ENCODE data around the gene COPG2. TPM values are rescaled to one million over a fixed set of nuclear protein-coding genes. Genes with fewer than 3 reads are reported as not detected.

COPG2 gene
- total and polyA plus RNA-seq, 2 experiments from 2014 or later = 4.9 to 66.3 TPM

DNA sequence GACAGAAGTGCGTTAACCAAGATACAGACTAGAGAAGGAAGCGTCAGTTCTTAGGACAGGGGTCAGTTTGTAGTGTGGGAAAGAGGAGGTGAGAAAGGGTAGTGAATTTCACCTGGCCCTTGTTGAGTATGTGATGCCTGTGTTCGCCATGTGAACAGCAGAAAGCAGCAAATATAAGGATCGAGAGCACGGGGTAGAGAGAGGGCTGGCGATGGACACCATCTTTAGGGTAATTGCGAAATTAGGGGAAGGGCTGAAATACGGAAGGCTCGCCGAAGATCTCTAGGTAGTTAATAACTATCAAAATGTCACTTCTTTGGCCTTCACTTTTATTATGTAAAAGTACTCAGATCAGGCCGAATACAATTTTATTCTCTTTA, 182.8 kb downstream of the COPG2 start:
- peak; percentile 7 for ATAC-seq

DNA sequence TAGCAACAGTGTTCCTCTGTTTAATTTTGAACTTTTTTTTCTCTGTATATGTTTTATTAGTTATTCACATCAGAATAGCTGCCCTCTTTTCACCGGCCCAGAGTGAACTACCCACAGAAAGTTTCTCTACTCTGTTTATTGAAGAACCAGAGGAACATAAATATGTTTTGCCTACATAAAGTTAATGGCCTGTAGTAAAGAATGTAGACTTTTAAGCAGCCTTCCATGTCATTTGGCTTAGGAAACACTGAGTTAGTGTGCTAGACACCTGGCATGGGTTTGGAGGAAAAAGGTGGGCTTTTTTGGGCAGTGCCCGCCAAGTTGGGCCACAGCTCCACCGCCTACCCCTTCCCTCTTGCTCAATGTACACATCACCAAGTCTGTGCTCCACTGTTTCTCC, 185.5 kb downstream of the COPG2 start:
- TF ChIP-seq REST (IDR thresholded peaks at IDR 0.05; ENCODE audit: unreplicated experiment) (no peak), NANOG (IDR thresholded peaks at IDR 0.05; ENCODE audit: borderline replicate concordance) (no peak)
- peaks cover 9% of the 10 kb centered on the region for H3K27me3 Mint-ChIP-seq (ENCODE audit: insufficient read depth, low read depth, poor library complexity)
- DNase-seq (ENCODE audit: low spot score) = no peak

More for the DNA sequence above, 182.8 kb downstream of the COPG2 start:
- H3K9me2 ChIP-seq (ENCODE audit: insufficient read depth) = peaks cover 6% of the 10 kb centered on the region; the same call in 1 of the 2 replicates
- no peaks in the 10 kb centered on the region; the same call in 2 of the 3 replicates for H3K9me3 Mint-ChIP-seq
- H3K4me1 Mint-ChIP-seq = peaks cover 36% of the 10 kb centered on the region
- H3K27me3 Mint-ChIP-seq (ENCODE audit: insufficient read depth, low read depth, poor library complexity) = peaks cover 9% of the 10 kb centered on the region
- no peak overlapping the region; the same call in 1 of the 2 replicates for H3K27ac Mint-ChIP-seq
- H3K4me2 ChIP-seq = peak overlapping the region; percentile 88; the same call in 1 of the 2 replicates
- peak overlapping the region; percentile 89 for H2AFZ ChIP-seq
- TF ChIP-seq, protein P1, sequence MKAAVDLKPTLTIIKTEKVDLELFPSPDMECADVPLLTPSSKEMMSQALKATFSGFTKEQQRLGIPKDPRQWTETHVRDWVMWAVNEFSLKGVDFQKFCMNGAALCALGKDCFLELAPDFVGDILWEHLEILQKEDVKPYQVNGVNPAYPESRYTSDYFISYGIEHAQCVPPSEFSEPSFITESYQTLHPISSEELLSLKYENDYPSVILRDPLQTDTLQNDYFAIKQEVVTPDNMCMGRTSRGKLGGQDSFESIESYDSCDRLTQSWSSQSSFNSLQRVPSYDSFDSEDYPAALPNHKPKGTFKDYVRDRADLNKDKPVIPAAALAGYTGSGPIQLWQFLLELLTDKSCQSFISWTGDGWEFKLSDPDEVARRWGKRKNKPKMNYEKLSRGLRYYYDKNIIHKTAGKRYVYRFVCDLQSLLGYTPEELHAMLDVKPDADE (IDR thresholded peaks at IDR 0.05) = no peak
- H3K36me3 ChIP-seq (ENCODE audit: insufficient read depth) = 0 out of 2 replicates have a peak, but pooled peaks cover 3% of the 10 kb centered on the region
- DNase-seq (ENCODE audit: low spot score) = no peak
- H3K4me3 Mint-ChIP-seq = peak overlapping the region; percentile 89
- peaks cover 38% of the 10 kb centered on the region for H3K79me2 ChIP-seq (replicated peaks; ENCODE audit: insufficient read depth)
- H3K4me1 ChIP-seq (ENCODE audit: insufficient read depth) = peaks cover 31% of the 10 kb centered on the region
- peaks cover 20% of the 10 kb centered on the region for H3K36me3 Mint-ChIP-seq (ENCODE audit: low read depth)
- H4K20me1 ChIP-seq (replicated peaks; ENCODE audit: insufficient read depth) = no peaks in the 10 kb centered on the region; the same call in 1 of the 2 replicates
- no peaks in the 10 kb centered on the region for H3K27me3 ChIP-seq (ENCODE audit: insufficient read depth)
- peak overlapping the region; percentile 75; the same call in 1 of the 2 replicates for H3K4me3 ChIP-seq
- peaks cover 3% of the 10 kb centered on the region; the same call in 1 of the 2 replicates for H3F3A ChIP-seq (replicated peaks; ENCODE audit: low read depth)
- H3K27ac ChIP-seq (ENCODE audit: low read depth) = no peak overlapping the region

DNA sequence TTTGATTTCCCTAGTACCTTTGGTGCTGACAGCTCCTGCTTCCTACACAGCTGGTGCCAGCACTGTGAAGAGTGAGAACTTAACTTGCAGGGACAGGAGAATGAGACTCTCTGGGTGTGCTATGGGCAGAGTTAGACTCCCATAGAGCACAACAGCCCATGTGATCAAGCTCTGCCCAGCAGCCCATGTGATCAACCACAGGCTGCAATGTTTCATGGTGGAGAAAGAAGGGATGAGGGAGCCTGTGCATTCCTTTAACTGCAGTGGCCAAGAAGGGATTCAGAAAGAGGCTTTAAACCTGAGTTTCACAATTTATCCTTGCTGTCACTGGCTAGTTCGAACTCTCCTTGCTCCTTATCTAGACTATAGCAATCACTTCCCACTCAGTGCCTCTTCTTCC, 186.7 kb downstream of the COPG2 start:
- no peak for ATAC-seq
- Histone ChIP-seq H3K27me3 (ENCODE audit: insufficient read depth) (no peaks in the 10 kb centered on the region), H3K4me1 (ENCODE audit: insufficient read depth) (no peaks in the 10 kb centered on the region), H3K27ac (ENCODE audit: low read depth) (no peak overlapping the region), H3K4me3 (no peak overlapping the region), H3K79me2 (replicated peaks; ENCODE audit: insufficient read depth) (peaks cover 7% of the 10 kb centered on the region), H2AFZ (peak overlapping the region; percentile 80; the same call in 1 of the 2 replicates), H3F3A (replicated peaks; ENCODE audit: low read depth) (no peaks in the 10 kb centered on the region), H3K9me2 (ENCODE audit: insufficient read depth) (peaks cover 6% of the 10 kb centered on the region), H3K4me2 (no peak overlapping the region), H3K36me3 (ENCODE audit: insufficient read depth) (no peaks in the 10 kb centered on the region), H4K20me1 (replicated peaks; ENCODE audit: insufficient read depth) (no peaks in the 10 kb centered on the region)
- Mint-ChIP-seq H3K9me3 (no peaks in the 10 kb centered on the region; the same call in 2 of the 3 replicates), H3K4me1 (peaks cover 8% of the 10 kb centered on the region), H3K27me3 (ENCODE audit: insufficient read depth, low read depth, poor library complexity) (peaks cover 10% of the 10 kb centered on the region), H3K27ac (no peak overlapping the region), H3K36me3 (ENCODE audit: low read depth) (no peaks in the 10 kb centered on the region; the same call in 1 of the 3 replicates), H3K4me3 (no peak overlapping the region)
- DNase-seq (ENCODE audit: low spot score) = no peak
- TF ChIP-seq, protein P1 (IDR thresholded peaks at IDR 0.05) = no peak
- TF ChIP-seq REST (IDR thresholded peaks at IDR 0.05; ENCODE audit: unreplicated experiment) = no peak

More for the DNA sequence above, 185.5 kb downstream of the COPG2 start:
- no peak overlapping the region for H2AFZ ChIP-seq
- Mint-ChIP-seq H3K27ac (no peak overlapping the region), H3K9me3 (no peaks in the 10 kb centered on the region; the same call in 2 of the 3 replicates), H3K4me1 (peaks cover 14% of the 10 kb centered on the region), H3K36me3 (ENCODE audit: low read depth) (peaks cover 2% of the 10 kb centered on the region), H3K4me3 (no peak overlapping the region)
- H3K4me3 ChIP-seq = no peak overlapping the region
- no peak overlapping the region for H3K4me2 ChIP-seq
- H3K79me2 ChIP-seq (replicated peaks; ENCODE audit: insufficient read depth) = peaks cover 19% of the 10 kb centered on the region
- no peaks in the 10 kb centered on the region for H3K36me3 ChIP-seq (ENCODE audit: insufficient read depth)
- H3K27me3 ChIP-seq (ENCODE audit: insufficient read depth) = no peaks in the 10 kb centered on the region
- peaks cover 6% of the 10 kb centered on the region for H3K9me2 ChIP-seq (ENCODE audit: insufficient read depth)
- H3K4me1 ChIP-seq (ENCODE audit: insufficient read depth) = peaks cover 11% of the 10 kb centered on the region; the same call in 1 of the 2 replicates
- H3F3A ChIP-seq (replicated peaks; ENCODE audit: low read depth) = no peaks in the 10 kb centered on the region
- ATAC-seq = no peak
- no peaks in the 10 kb centered on the region; the same call in 1 of the 2 replicates for H4K20me1 ChIP-seq (replicated peaks; ENCODE audit: insufficient read depth)
- no peak overlapping the region for H3K27ac ChIP-seq (ENCODE audit: low read depth)
